WERI-Rb-1 (cell line): Measurements from ENCODE around the gene SLC38A1.

ENCODE experiments used
- DNase-seq: peaks from one replicate; pipeline ENCODE4 v3.0.0-alpha.2; 2020
- H3K27ac ChIP-seq: fragments of 250-450 bp; sonication (Bioruptor Pico); 2 replicates; pipeline ENCODE4 v1.5.1; 2020; ENCODE audit warnings: mild to moderate bottlenecking, moderate library complexity
- H3K27me3 ChIP-seq: fragments of 250-450 bp; sonication (Bioruptor Pico); 2 replicates; pipeline ENCODE4 v1.5.1; 2021; ENCODE audit warnings: mild to moderate bottlenecking, low read depth, moderate library complexity; ENCODE audit not compliant: insufficient read depth, severe bottlenecking
- H3K36me3 ChIP-seq: fragments of 250-450 bp; sonication (Bioruptor Pico); 2 replicates; pipeline ENCODE4 v1.5.1; 2020; ENCODE audit warnings: mild to moderate bottlenecking, moderate library complexity
- H3K4me3 ChIP-seq: 2 replicates; pipeline ENCODE4 v1.5.1; 2011; ENCODE audit warnings: low read depth, mild to moderate bottlenecking, control low read depth, low read length
- H3K9me3 ChIP-seq: fragments of 250-450 bp; sonication (Bioruptor Pico); 2 replicates; pipeline ENCODE4 v1.5.1; 2021; ENCODE audit warnings: mild to moderate bottlenecking, moderate library complexity; ENCODE audit not compliant: severe bottlenecking
- CTCF ChIP-seq: IDR thresholded peaks from 2 replicates; pipeline ENCODE4 v1.5.1; 2011; ENCODE audit warnings: low read depth, mild to moderate bottlenecking, control low read depth, inconsistent platforms, low read length

The SLC38A1 gene

GRCh38 chr12:46184798-46185595, 83.8 kb downstream of the SLC38A1 start:
- Histone ChIP-seq H3K27me3 (no peaks in the 10 kb centered on the region), H3K9me3 (no peaks in the 10 kb centered on the region), H3K4me3 (no peak overlapping the region), H3K36me3 (peaks cover 20% of the 10 kb centered on the region), H3K27ac (no peak overlapping the region)
- DNase-seq: no peak
- TF ChIP-seq CTCF: no peak

GRCh38 chr12:46183112-46183511, 85.7 kb downstream of the SLC38A1 start:
- H3K36me3 ChIP-seq: peaks cover 8% of the 10 kb centered on the region
- no peak for TF ChIP-seq CTCF

GRCh38 chr12:46181465-46181864, 87.4 kb downstream of the SLC38A1 start:
- H3K9me3 ChIP-seq: no peaks in the 10 kb centered on the region
- peaks cover 5% of the 10 kb centered on the region for H3K36me3 ChIP-seq
- H3K4me3 ChIP-seq: no peak overlapping the region
- no peak for DNase-seq
- no peak for TF ChIP-seq CTCF
- no peak overlapping the region for H3K27ac ChIP-seq
- no peaks in the 10 kb centered on the region for H3K27me3 ChIP-seq

More at GRCh38 chr12:46183112-46183511, 85.7 kb downstream of the SLC38A1 start:
- DNase-seq: no peak
- Histone ChIP-seq H3K4me3 (no peak overlapping the region), H3K9me3 (no peaks in the 10 kb centered on the region), H3K27me3 (no peaks in the 10 kb centered on the region), H3K27ac (no peak overlapping the region)

- Histone ChIP-seq H3K9me3 (no peaks in the 10 kb centered on the region), H3K27ac (no peak overlapping the region), H3K36me3 (no peaks in the 10 kb centered on the region), H3K27me3 (no peaks in the 10 kb centered on the region), H3K4me3 (no peak overlapping the region)
- no peak for DNase-seq
- no peak for TF ChIP-seq CTCF
Observed at GRCh38 chr12:46179693-46180452, 89.0 kb downstream of the SLC38A1 start.

GRCh38 chr12:46177837-46178608, 90.8 kb downstream of the SLC38A1 start:
- no peak for TF ChIP-seq CTCF
- no peak overlapping the region for H3K4me3 ChIP-seq
- no peaks in the 10 kb centered on the region for H3K36me3 ChIP-seq
- H3K9me3 ChIP-seq: no peaks in the 10 kb centered on the region
- H3K27me3 ChIP-seq: no peaks in the 10 kb centered on the region
- no peak for DNase-seq
- no peak overlapping the region for H3K27ac ChIP-seq
